A549 (cell line): ENCODE data around the gene MIP. TPM values are rescaled to one million over a fixed set of nuclear protein-coding genes. Genes with fewer than 3 reads are reported as not detected.

ENCODE experiments used
- ATAC-seq, 2 experiments: fragments of 200-7000 bp in 1 of 2; fragments of >200 bp in 1 of 2; cut with Nextera tagmentation in 1 of 2; cut with Tn5 transposase in 1 of 2; 3 replicates each; pipeline versions ENCODE4 v1.8.0 to v1.9.1; 2018 to 2020; ENCODE audit warnings: mild to moderate bottlenecking in 1 of 2, moderate library complexity in 1 of 2
- CTCF ChIA-PET: fragments of 300-600 bp; sonication (Branson Sonifier 250); formaldehyde crosslinking; extraction: SDS; loops from one replicate; lab custom pipeline; 2021; ENCODE audit warnings: antibody characterized with exemption, inconsistent platforms; lab: Yijun Ruan, JAX
- POLR2A ChIA-PET: fragments of 350-600 bp; formaldehyde crosslinking; extraction: SDS; loops from one replicate; lab custom pipeline; 2021; ENCODE audit warnings: antibody characterized with exemption, inconsistent platforms; lab: Yijun Ruan, JAX
- DNase-seq, 2 experiments: peaks; one replicate each; pipeline versions ENCODE4 v3.0.0 to v3.0.0-alpha.2; 2011 to 2016; ENCODE audit warnings: low read depth in 1 of 2, low spot score in 1 of 2
- FAIRE-seq: peaks from 2 replicates; lab custom pipeline; 2011; peaks lifted over from hg19 to GRCh38; lab: Jason Lieb, UNC
- H3K27ac ChIP-seq, 2 experiments: fragments of >200 bp; sonication (Bioruptor Twin); formaldehyde crosslinking; 3 replicates each; pipeline ENCODE4 v1.5.1; 2016 to 2017
- H3K4me1 ChIP-seq: fragments of >200 bp; sonication (Bioruptor Twin); formaldehyde crosslinking; 3 replicates; pipeline ENCODE4 v1.6.1; 2016
- H3K4me2 ChIP-seq: fragments of >200 bp; sonication (Bioruptor Twin); formaldehyde crosslinking; 3 replicates; pipeline ENCODE4 v1.6.1; 2016
- H3K4me3 ChIP-seq: fragments of >200 bp; sonication (Bioruptor Twin); formaldehyde crosslinking; 3 replicates; pipeline ENCODE4 v1.5.1; 2016
- H3K9me3 ChIP-seq: fragments of >200 bp; sonication (Bioruptor Twin); formaldehyde crosslinking; 3 replicates; pipeline ENCODE4 v1.6.1; 2016
- BCL3 ChIP-seq: fragments of >200 bp; sonication (Bioruptor Twin); formaldehyde crosslinking; IDR thresholded peaks from 3 replicates; pipeline ENCODE4 v1.6.1; 2016
- EHF ChIP-seq: fragments of 250-450 bp; sonication (Bioruptor Pico); IDR thresholded peaks from 2 replicates; pipeline ENCODE4 v1.5.0; 2020; ENCODE audit warnings: mild to moderate bottlenecking
- ESRRA ChIP-seq: fragments of 150-350 bp; IDR thresholded peaks from 2 replicates; pipeline ENCODE4 v1.6.1; 2014; ENCODE audit warnings: mild to moderate bottlenecking, low read length, borderline replicate concordance
- GATA3 ChIP-seq: IDR thresholded peaks from 2 replicates; pipeline ENCODE4 v1.6.1; 2012; ENCODE audit warnings: borderline replicate concordance
- HMGXB4 ChIP-seq: fragments of 250-450 bp; sonication (Bioruptor Pico); IDR thresholded peaks from 2 replicates; pipeline ENCODE4 v1.5.0; 2021; ENCODE audit warnings: mild to moderate bottlenecking, moderate library complexity, borderline replicate concordance
- HOXB13 ChIP-seq: fragments of 250-450 bp; sonication (Bioruptor Pico); IDR thresholded peaks from 2 replicates; pipeline ENCODE4 v1.5.0; 2020; ENCODE audit warnings: low read depth, mild to moderate bottlenecking, moderate library complexity
- HOXB5 ChIP-seq: fragments of 250-450 bp; sonication (Bioruptor Pico); IDR thresholded peaks from 2 replicates; pipeline ENCODE4 v1.5.0; 2020; ENCODE audit warnings: mild to moderate bottlenecking, moderate library complexity
- JUNB ChIP-seq: fragments of >200 bp; sonication (Bioruptor Twin); formaldehyde crosslinking; IDR thresholded peaks from 2 replicates; pipeline ENCODE4 v1.6.1; 2016
- MAZ ChIP-seq: fragments of 150-350 bp; IDR thresholded peaks from 2 replicates; pipeline ENCODE4 v1.6.1; 2014; ENCODE audit warnings: antibody characterized with exemption, low read depth, low read length, borderline replicate concordance
- PHF8 ChIP-seq: fragments of 200-600 bp; sonication (generic); IDR thresholded peaks from 2 replicates; pipeline ENCODE4 v1.6.1; 2016; ENCODE audit warnings: low read depth, mild to moderate bottlenecking, antibody characterized with exemption, moderate library complexity, borderline replicate concordance
- POLR2A ChIP-seq: IDR thresholded peaks from 2 replicates; pipeline ENCODE4 v1.6.1; 2012; ENCODE audit warnings: mild to moderate bottlenecking, low read length
- RCOR1 ChIP-seq: fragments of 150-350 bp; IDR thresholded peaks from 2 replicates; pipeline ENCODE4 v1.6.1; 2014; ENCODE audit warnings: antibody characterized with exemption, low read length, low read depth
- REST ChIP-seq: fragments of 200-600 bp; sonication (generic); IDR thresholded peaks from 2 replicates; pipeline ENCODE4 v1.6.1; 2016; ENCODE audit warnings: antibody characterized with exemption, mild to moderate bottlenecking, moderate library complexity
- RNF2 ChIP-seq: fragments of 200-600 bp; sonication (generic); IDR thresholded peaks from 2 replicates; pipeline ENCODE4 v1.6.1; 2016; ENCODE audit warnings: low read depth, mild to moderate bottlenecking, antibody characterized with exemption, moderate library complexity, borderline replicate concordance
- SREBF2 ChIP-seq: fragments of 450-650 bp; IDR thresholded peaks from 2 replicates; pipeline ENCODE4 v1.6.1; 2014; ENCODE audit warnings: mild to moderate bottlenecking, moderate library complexity
- TFCP2L1 ChIP-seq: fragments of 250-450 bp; sonication (Bioruptor Pico); IDR thresholded peaks from 2 replicates; pipeline ENCODE4 v1.5.0; 2021; ENCODE audit warnings: mild to moderate bottlenecking
- TP53 ChIP-seq: fragments of 250-450 bp; sonication (Bioruptor Pico); IDR thresholded peaks from 2 replicates; pipeline ENCODE4 v1.5.0; 2021; ENCODE audit warnings: mild to moderate bottlenecking, moderate library complexity
- ZNF302 ChIP-seq: fragments of 250-450 bp; sonication (Bioruptor Pico); IDR thresholded peaks from 2 replicates; pipeline ENCODE4 v1.9.0; 2021; ENCODE audit warnings: inconsistent platforms, mild to moderate bottlenecking, moderate library complexity
- WGBS: methylation state at CpG from one replicate; pipeline ENCODE4 v1.1.6; 2017; ENCODE audit errors: missing lambda C conversion rate; 5-methylcytosine and 5-hydroxymethylcytosine counted together
- polyA plus RNA-seq, 4 experiments: library from polyadenylated mRNA; depleted of rRNA in 3 of 4; stranded (reverse); fragments of >200 nt; fragmentation: RNase III in 1 of 4; extraction: RNeasy Plus Mini Kit Qiagen cat#74134 plus additional on column Dnase treatment in 1 of 4; gene quantifications; 2 replicates in 3 of 4; 3 replicates in 1 of 4; pipeline ENCODE4 v1.2.3, GENCODE V29; 2011 to 2017

Gene MIP
- polyA plus RNA-seq, 2 of the 4 experiments (the other 2 are of a cell fraction) = not detected

GRCh38 chr12:56486694-56487093, 32.2 kb upstream of the MIP start:
- Histone ChIP-seq H3K9me3 (no peaks in the 10 kb centered on the region), H3K4me3 (no peak overlapping the region), H3K4me1 (peaks cover 8% of the 10 kb centered on the region; the same call in 2 of the 3 replicates), H3K4me2 (no peak overlapping the region), H3K27ac (no peak overlapping the region)
- FAIRE-seq = no peak
- 87% methylated on average over 12 of the region's 12 CpGs for WGBS
- no peak; a peak in 1 of 6 replicates for ATAC-seq
- POLR2A ChIA-PET = no interaction called here
- CTCF ChIA-PET = no interaction called here
- DNase-seq = no peak
- no peak for TF ChIP-seq RNF2
- no peak for TF ChIP-seq MAZ
- TF ChIP-seq POLR2A = no peak
- TF ChIP-seq ESRRA = no peak
- no peak for TF ChIP-seq GATA3

GRCh38 chr12:56484566-56484965, 30.1 kb upstream of the MIP start:
- FAIRE-seq = no peak
- Histone ChIP-seq H3K4me1 (peaks cover 8% of the 10 kb centered on the region; the same call in 2 of the 3 replicates), H3K4me3 (no peak overlapping the region), H3K9me3 (no peaks in the 10 kb centered on the region), H3K27ac (no peak overlapping the region), H3K4me2 (no peak overlapping the region)
- POLR2A ChIA-PET = no interaction called here
- WGBS = 34% methylated on average over 1 of the region's 1 CpG
- DNase-seq = no peak
- TF ChIP-seq POLR2A = no peak
- TF ChIP-seq SREBF2 = no peak
- no peak for TF ChIP-seq REST
- TF ChIP-seq TP53 (CRISPR knock-in tag) = no peak
- TF ChIP-seq JUNB = no peak
- no peak for TF ChIP-seq BCL3
- TF ChIP-seq HOXB13 (CRISPR knock-in tag) = no peak
- TF ChIP-seq TFCP2L1 (CRISPR knock-in tag) = no peak
- no peak for TF ChIP-seq HOXB5 (CRISPR knock-in tag)
- TF ChIP-seq ZNF302 = no peak
- TF ChIP-seq RCOR1 = no peak
- no peak for TF ChIP-seq PHF8
- TF ChIP-seq EHF = no peak
- no peak for TF ChIP-seq HMGXB4 (CRISPR knock-in tag)
- ATAC-seq = no peak
- CTCF ChIA-PET = interaction anchor here (0.9 to 2.6 kb wide), 4 partner anchors 9 to 38 kb away, joined by 3 to 8 read pairs (median 4); partner anchors contain the start of gene SPRYD4
